Esophagus squamous epithelium (tissue), 5 donors: Measurements from ENCODE around the gene NAALAD2. TPM values are rescaled to one million over a fixed set of nuclear protein-coding genes. Genes with fewer than 3 reads are reported as not detected.
"Not testable (repeated sequence)": the region's sequence is repeated elsewhere in the genome, so short reads cannot be mapped to it uniquely, and the experiment has no call there.

Source experiments
- DNase-seq: peaks from one replicate; lab custom pipeline; 2025; lab: John Stamatoyannopoulos, UW
- H3K27ac ChIP-seq, 4 donors: fragments of 200-600 bp; sonication (generic); one replicate each; pipeline ENCODE4 v1.5.1; 2016 to 2019; ENCODE audit warnings: mild to moderate bottlenecking in 1 of 4
- H3K27me3 ChIP-seq, 4 donors: fragments of 200-600 bp; sonication (generic); 1 replicate in 3 of 4; 2 replicates in 1 of 4; pipeline versions ENCODE4 v1.5.1 to v1.6.0; 2017 to 2021; ENCODE audit warnings: antibody characterized with exemption in 1 of 4
- H3K36me3 ChIP-seq, 3 donors: fragments of 200-600 bp; sonication (generic); one replicate each; pipeline ENCODE4 v1.5.1; 2016 to 2019
- H3K4me1 ChIP-seq, 3 donors: fragments of 200-600 bp; sonication (generic); one replicate each; pipeline ENCODE4 v1.5.1; 2017 to 2019
- H3K4me3 ChIP-seq, 4 donors: fragments of 200-600 bp; sonication (generic); 1 replicate in 3 of 4; 2 replicates in 1 of 4; pipeline ENCODE4 v1.5.1; 2016 to 2019; ENCODE audit warnings: mild to moderate bottlenecking in 2 of 4, moderate library complexity in 1 of 4
- H3K9me3 ChIP-seq, 3 donors: fragments of 200-600 bp; sonication (generic); one replicate each; pipeline ENCODE4 v1.5.1; 2016 to 2019
- CTCF ChIP-seq, 6 experiments: fragments of 450-650 bp in 4 of 6; fragments of 200-600 bp in 2 of 6; sonication (generic) in 2 of 6; IDR thresholded peaks; one replicate each; pipeline ENCODE4 v1.5.1; 2016 to 2019; ENCODE audit warnings: antibody characterized with exemption in 6 of 6, mild to moderate bottlenecking in 4 of 6, moderate library complexity in 4 of 6
- POLR2A ChIP-seq, 4 donors: fragments of 450-650 bp; IDR thresholded peaks; one replicate each; pipeline ENCODE4 v1.6.1; 2017; ENCODE audit warnings: antibody characterized with exemption in 4 of 4, mild to moderate bottlenecking in 4 of 4, moderate library complexity in 3 of 4
- WGBS, 2 donors: methylation state at CpG; one replicate each; pipeline ENCODE4 v1.1.5; 2018; 5-methylcytosine and 5-hydroxymethylcytosine counted together
- intact Hi-C: fragments of 100-400 bp; cut with DNase I; formaldehyde crosslinking; loops from one replicate; pipeline ENCODE4 v1.15.0; 2022
- total RNA-seq, 4 donors: library from RNA; depleted of rRNA; stranded (reverse); fragments of >200 nt; gene quantifications; one replicate each; pipeline ENCODE4 v1.1.0, GENCODE V29; 2016
- donor health status: DM: yes; HTN: yes; CAD: no.

Gene NAALAD2
- total RNA-seq, 4 donors from 2014 or later = 0.44 to 1.1 (median 0.76) TPM; not detected in 1

- 1 to 4% methylated on average over 5 of the region's 5 CpGs for WGBS, 2 donors
- Histone ChIP-seq H3K4me3 (peak overlapping the region in 3 of 4 donors; percentile 41 to 68 (median 49)), H3K4me1 (peaks cover 0 to 14% (median 5%) of the 10 kb centered on the region in 3 donors), H3K27me3 (peaks cover 0 to 30% (median 0%) of the 10 kb centered on the region in 4 donors), H3K9me3 (no peaks in the 10 kb centered on the region), H3K27ac (peak overlapping the region in 1 of 4 donors; percentile 35), H3K36me3 (no peaks in the 10 kb centered on the region)
- intact Hi-C loops = no loop called here
- no peak for DNase-seq
- no peak for TF ChIP-seq CTCF (IDR thresholded peaks at IDR 0.05)
- no peak for TF ChIP-seq POLR2A (IDR thresholded peaks at IDR 0.05)
Measured at GRCh38 chr11:90135016-90135415, 553 bp downstream of the NAALAD2 start.

GRCh38 chr11:90148900-90149299 lies 14.4 kb downstream of the NAALAD2 start:
- intact Hi-C loops = no loop called here
- H3K4me1 ChIP-seq = no peaks in the 10 kb centered on the region
- no peak overlapping the region for H3K4me3 ChIP-seq
- H3K27ac ChIP-seq = no peak overlapping the region
- H3K9me3 ChIP-seq = no peaks in the 10 kb centered on the region
- H3K27me3 ChIP-seq = no peaks in the 10 kb centered on the region
- no peaks in the 10 kb centered on the region for H3K36me3 ChIP-seq
- TF ChIP-seq POLR2A (IDR thresholded peaks at IDR 0.05) (no peak), CTCF (IDR thresholded peaks at IDR 0.05) (peak in 1 of 6 experiments; percentile 10)
- 88 to 89% methylated on average over 1 of the region's 1 CpG for WGBS, 2 donors
- DNase-seq = no peak

- H3K36me3 ChIP-seq, H3K9me3 ChIP-seq, H3K4me3 ChIP-seq, H3K4me1 ChIP-seq, DNase-seq, intact Hi-C loops, H3K27me3 ChIP-seq, H3K27ac ChIP-seq: not testable (repeated sequence)
- WGBS, 2 donors = 83 to 92% methylated on average over 2 to 4 of the region's 49 CpGs
Measured at GRCh38 chr11:90166982-90167573, 32.6 kb downstream of the NAALAD2 start.

- H3K27me3 ChIP-seq, H3K4me1 ChIP-seq, H3K27ac ChIP-seq, H3K36me3 ChIP-seq, intact Hi-C loops, H3K9me3 ChIP-seq, DNase-seq, H3K4me3 ChIP-seq: not testable (repeated sequence)
- WGBS, 2 donors = 82 to 86% methylated on average over 7 to 8 of the region's 8 CpGs
Measured at GRCh38 chr11:90167704-90168103, 33.2 kb downstream of the NAALAD2 start.

GRCh38 chr11:90168571-90168970 lies 34.1 kb downstream of the NAALAD2 start:
- H3K36me3 ChIP-seq = no peaks in the 10 kb centered on the region
- H3K9me3 ChIP-seq = no peaks in the 10 kb centered on the region
- no peaks in the 10 kb centered on the region for H3K27me3 ChIP-seq
- no peak overlapping the region for H3K4me3 ChIP-seq
- intact Hi-C loops = no loop called here
- no peak for DNase-seq
- WGBS, 2 donors = 73 to 85% methylated on average over 3 of the region's 3 CpGs
- no peak overlapping the region for H3K27ac ChIP-seq
- no peak for TF ChIP-seq POLR2A (IDR thresholded peaks at IDR 0.05)
- TF ChIP-seq CTCF (IDR thresholded peaks at IDR 0.05) = no peak
- H3K4me1 ChIP-seq = no peaks in the 10 kb centered on the region

- Histone ChIP-seq H3K27me3 (no peaks in the 10 kb centered on the region), H3K36me3 (no peaks in the 10 kb centered on the region), H3K4me3 (no peak overlapping the region), H3K4me1 (no peaks in the 10 kb centered on the region), H3K27ac (no peak overlapping the region), H3K9me3 (no peaks in the 10 kb centered on the region)
- intact Hi-C loops = no loop called here
- DNase-seq = no peak
- no peak for TF ChIP-seq CTCF (IDR thresholded peaks at IDR 0.05)
- TF ChIP-seq POLR2A (IDR thresholded peaks at IDR 0.05) = no peak
Measured at GRCh38 chr11:90171359-90171758, 36.9 kb downstream of the NAALAD2 start.
